Body of pancreas (tissue), 4 donors: ENCODE results near the gene ASB15. TPM values are rescaled to one million over a fixed set of nuclear protein-coding genes. Genes with fewer than 3 reads are reported as not detected.

Experiments
- ATAC-seq: fragments of 150-250 bp; one replicate; pipeline ENCODE4 v1.9.1; 2016
- DNase-seq, 4 donors: peaks; one replicate each; pipeline ENCODE4 v3.0.0-alpha.2; 2019
- H3K27ac ChIP-seq, 4 donors: fragments of 200-600 bp; sonication (generic); 1 replicate in 3 of 4; 2 replicates in 1 of 4; pipeline versions ENCODE4 v1.5.1 to v1.6.1; 2016 to 2019; ENCODE audit warnings: mild to moderate bottlenecking in 1 of 4, mixed read lengths in 1 of 4, moderate library complexity in 1 of 4
- H3K27me3 ChIP-seq, 2 donors: fragments of 200-600 bp; sonication (generic); one replicate each; pipeline ENCODE4 v1.6.0; 2016; ENCODE audit warnings: mild to moderate bottlenecking in 1 of 2
- H3K36me3 ChIP-seq, 2 donors: fragments of 200-600 bp; sonication (generic); replicated peaks in 1 of 2; 2 replicates each; pipeline ENCODE4 v1.5.1; 2016; ENCODE audit warnings: low read depth in 2 of 2; ENCODE audit not compliant: insufficient read depth in 1 of 2
- H3K4me1 ChIP-seq: fragments of 200-600 bp; sonication (generic); one replicate; pipeline ENCODE4 v1.6.0; 2016
- H3K4me3 ChIP-seq, 2 donors: fragments of 200-600 bp; sonication (generic); 1 replicate in 1 of 2; 2 replicates in 1 of 2; pipeline ENCODE4 v1.5.1; 2016 to 2019
- H3K9me3 ChIP-seq, 3 donors: fragments of 200-600 bp; sonication (generic); 1 replicate in 2 of 3; 2 replicates in 1 of 3; pipeline ENCODE4 v1.5.1; 2016
- POLR2A ChIP-seq, 3 donors: fragments of 450-650 bp; IDR thresholded peaks; one replicate each; pipeline ENCODE4 v1.6.1; 2016; ENCODE audit warnings: antibody characterized with exemption in 3 of 3, mild to moderate bottlenecking in 2 of 3
- WGBS, 2 donors: methylation state at CpG; one replicate each; pipeline ENCODE4 v1.1.5; 2017; 5-methylcytosine and 5-hydroxymethylcytosine counted together
- intact Hi-C: fragments of 100-400 bp; cut with DNase I; formaldehyde crosslinking; loops from one replicate; pipeline ENCODE4 v1.15.1; 2023
- total RNA-seq, 2 donors: library from RNA; depleted of rRNA; stranded (reverse); fragments of >200 nt; gene quantifications; one replicate each; pipeline ENCODE4 v1.1.0, GENCODE V29; 2016
- TF ChIP-seq, protein P1 (sequence below), 7 experiments: fragments of 450-650 bp in 4 of 7; fragments of 200-600 bp in 3 of 7; sonication (generic) in 3 of 7; IDR thresholded peaks; one replicate each; pipeline ENCODE4 v1.5.1; 2016 to 2019; ENCODE audit warnings: antibody characterized with exemption in 7 of 7

The ASB15 gene
- total RNA-seq, 2 donors from 2014 or later: not detected

DNA sequence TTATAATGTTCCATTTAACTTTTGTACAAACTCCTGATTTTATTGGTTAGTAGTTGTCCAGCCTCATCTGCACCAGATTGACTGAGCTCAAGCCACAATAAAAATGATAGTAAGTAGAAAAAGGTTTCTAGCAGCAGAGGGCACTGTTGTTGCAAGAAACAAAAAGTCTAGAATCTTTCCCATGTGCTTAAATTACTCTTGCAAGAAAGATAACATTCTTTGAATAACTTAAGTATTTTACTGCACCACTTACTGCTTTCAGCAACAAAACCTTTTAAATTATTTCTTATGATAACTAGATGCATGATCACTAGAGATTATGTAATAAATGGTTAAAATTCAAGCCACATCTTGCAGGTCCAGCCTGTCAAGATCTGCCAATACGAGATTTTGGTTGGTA lies 81.1 kb downstream of the ASB15 start:
- intact Hi-C loops: no loop called here
- Histone ChIP-seq H3K36me3 (no peaks in the 10 kb centered on the region), H3K27me3 (no peaks in the 10 kb centered on the region), H3K4me1 (peaks cover 26% of the 10 kb centered on the region), H3K4me3 (no peak overlapping the region), H3K9me3 (no peaks in the 10 kb centered on the region), H3K27ac (no peak overlapping the region)
- 39 to 51% methylated on average over 1 of the region's 1 CpG for WGBS, 2 donors
- ATAC-seq: no peak
- peak in 1 of 4 donors; percentile 30 for DNase-seq
- no peak for TF ChIP-seq POLR2A (IDR thresholded peaks at IDR 0.05)
- TF ChIP-seq, protein P1, sequence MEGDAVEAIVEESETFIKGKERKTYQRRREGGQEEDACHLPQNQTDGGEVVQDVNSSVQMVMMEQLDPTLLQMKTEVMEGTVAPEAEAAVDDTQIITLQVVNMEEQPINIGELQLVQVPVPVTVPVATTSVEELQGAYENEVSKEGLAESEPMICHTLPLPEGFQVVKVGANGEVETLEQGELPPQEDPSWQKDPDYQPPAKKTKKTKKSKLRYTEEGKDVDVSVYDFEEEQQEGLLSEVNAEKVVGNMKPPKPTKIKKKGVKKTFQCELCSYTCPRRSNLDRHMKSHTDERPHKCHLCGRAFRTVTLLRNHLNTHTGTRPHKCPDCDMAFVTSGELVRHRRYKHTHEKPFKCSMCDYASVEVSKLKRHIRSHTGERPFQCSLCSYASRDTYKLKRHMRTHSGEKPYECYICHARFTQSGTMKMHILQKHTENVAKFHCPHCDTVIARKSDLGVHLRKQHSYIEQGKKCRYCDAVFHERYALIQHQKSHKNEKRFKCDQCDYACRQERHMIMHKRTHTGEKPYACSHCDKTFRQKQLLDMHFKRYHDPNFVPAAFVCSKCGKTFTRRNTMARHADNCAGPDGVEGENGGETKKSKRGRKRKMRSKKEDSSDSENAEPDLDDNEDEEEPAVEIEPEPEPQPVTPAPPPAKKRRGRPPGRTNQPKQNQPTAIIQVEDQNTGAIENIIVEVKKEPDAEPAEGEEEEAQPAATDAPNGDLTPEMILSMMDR (IDR thresholded peaks at IDR 0.05): peak in 6 of 7 experiments; percentile 31 to 71 (median 59)

DNA sequence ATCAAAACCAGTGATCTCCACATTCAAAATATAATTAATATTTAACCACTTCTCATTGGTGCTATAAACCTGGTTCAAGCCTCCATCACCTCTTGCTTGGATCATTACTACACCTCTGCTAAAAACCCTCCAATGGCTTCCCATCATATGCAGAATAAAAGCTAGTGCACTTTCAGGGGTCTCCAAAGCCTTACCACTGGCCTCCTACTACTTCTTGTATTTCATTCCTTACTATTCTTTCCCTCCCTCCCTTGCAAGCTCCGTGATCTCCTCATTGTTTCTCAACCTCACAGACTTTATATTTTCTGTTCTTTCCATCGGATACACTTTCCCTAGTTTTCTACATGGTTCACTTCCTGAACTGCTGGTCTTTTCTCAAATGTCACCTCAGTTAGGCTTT lies 85.5 kb downstream of the ASB15 start:
- Histone ChIP-seq H3K9me3 (no peaks in the 10 kb centered on the region), H3K4me1 (peaks cover 16% of the 10 kb centered on the region), H3K27ac (no peak overlapping the region), H3K27me3 (no peaks in the 10 kb centered on the region), H3K4me3 (no peak overlapping the region), H3K36me3 (peaks cover 0 to 4% of the 10 kb centered on the region in 2 donors)
- WGBS, 2 donors: 99 to 100% methylated on average over 2 of the region's 2 CpGs
- intact Hi-C loops: no loop called here
- TF ChIP-seq POLR2A (IDR thresholded peaks at IDR 0.05): no peak
- TF ChIP-seq, protein P1 (IDR thresholded peaks at IDR 0.05): no peak
- no peak for DNase-seq
- ATAC-seq: no peak

DNA sequence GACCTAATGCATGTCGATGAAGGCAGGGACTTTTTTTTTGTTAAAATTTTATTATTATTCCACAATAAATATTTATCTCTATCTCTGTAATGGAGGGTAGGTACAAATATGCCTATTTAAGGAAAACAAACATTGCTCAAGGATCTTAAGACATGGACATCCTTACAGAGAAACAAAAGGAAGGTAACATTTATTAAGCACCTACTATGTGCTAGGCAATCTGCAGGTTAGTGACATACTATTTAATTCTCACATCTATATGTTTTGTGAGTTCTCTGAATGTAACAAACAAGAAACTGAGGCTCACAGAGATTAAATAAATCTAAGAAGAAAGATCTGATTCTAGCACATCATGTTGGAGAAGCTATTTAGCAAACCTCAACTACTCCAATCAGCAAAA lies 86.1 kb downstream of the ASB15 start:
- no peaks in the 10 kb centered on the region for H3K9me3 ChIP-seq
- H3K36me3 ChIP-seq: peaks cover 0 to 8% of the 10 kb centered on the region in 2 donors
- H3K27ac ChIP-seq: no peak overlapping the region
- H3K27me3 ChIP-seq: no peaks in the 10 kb centered on the region
- TF ChIP-seq, protein P1 (IDR thresholded peaks at IDR 0.05): no peak
- no peak for TF ChIP-seq POLR2A (IDR thresholded peaks at IDR 0.05)
- WGBS, 2 donors: 88 to 90% methylated on average over 1 of the region's 1 CpG
- H3K4me1 ChIP-seq: peaks cover 13% of the 10 kb centered on the region
- intact Hi-C loops: no loop called here
- no peak for ATAC-seq
- H3K4me3 ChIP-seq: no peak overlapping the region
- DNase-seq: no peak

Other genes starting within 250 kb of the ASB15 start
- 1 to 10 TPM; 1.3 to 1.6 TPM for gene IQUB, start 67.2 kb upstream of the ASB15 start, total RNA-seq
- gene NDUFA5, start 44.0 kb upstream of the ASB15 start, total RNA-seq: 10 to 100 TPM; 33.3 to 50.6 TPM
- gene LMOD2, start 54.0 kb downstream of the ASB15 start, total RNA-seq: not detected
- 10 to 100 TPM; 12.9 to 20.5 TPM for gene WASL, start 147.2 kb downstream of the ASB15 start, total RNA-seq
- not detected for gene HYAL4, start 243.3 kb downstream of the ASB15 start, total RNA-seq